Neural progenitor cell (in vitro differentiated cells): ENCODE results near the gene F11R.

Source experiments
- CTCF ChIP-seq: fragments of 200-600 bp; sonication (generic); IDR thresholded peaks from 2 replicates; pipeline ENCODE4 v1.5.1; 2017; ENCODE audit warnings: antibody characterized with exemption, mild to moderate bottlenecking
- EZH2 ChIP-seq: fragments of 200-600 bp; sonication (generic); IDR thresholded peaks from 2 replicates; pipeline ENCODE4 v1.6.1; 2017; ENCODE audit warnings: antibody characterized with exemption, mild to moderate bottlenecking, moderate library complexity

- TF ChIP-seq CTCF (no peak), EZH2 (no peak)
These were observed 18.2 kb upstream of the F11R start for GRCh38 chr1:161039154-161039545.
